ENCODE results near the gene GPHN.

- TF ChIP-seq CEBPB (IDR thresholded peaks at IDR 0.05; ENCODE audit: borderline replicate concordance in 1 of 2, low read depth in 2 of 2, low read length in 2 of 2): no peak
- no peak for TF ChIP-seq RFX5 (IDR thresholded peaks at IDR 0.05; ENCODE audit: low read depth, low read length)
- no peak for TF ChIP-seq MLLT1 (IDR thresholded peaks at IDR 0.05)
- no peak for TF ChIP-seq NFYB (IDR thresholded peaks at IDR 0.05; ENCODE audit: insufficient read depth, low read depth, low read length)
- TF ChIP-seq CTCF (IDR thresholded peaks at IDR 0.05 in 2 of 3, conservative IDR thresholded peaks at IDR 0.05 in 1 of 3; ENCODE audit: control insufficient read depth in 2 of 3, extremely low read depth in 1 of 3, insufficient read depth in 1 of 3, low read depth in 3 of 3, low read length in 3 of 3): no peak
- TF ChIP-seq ZBTB40 (IDR thresholded peaks at IDR 0.05; ENCODE audit: borderline replicate concordance): no peak
- no peak for TF ChIP-seq RB1 (IDR thresholded peaks at IDR 0.05; ENCODE audit: borderline replicate concordance)
- no peak for TF ChIP-seq CBX5 (IDR thresholded peaks at IDR 0.05; ENCODE audit: low read depth)
- TF ChIP-seq MYC (IDR thresholded peaks at IDR 0.05; ENCODE audit: insufficient read depth, insufficient read length, insufficient replicate concordance, low read length, severe bottlenecking): no peak
- TF ChIP-seq SMAD1 (IDR thresholded peaks at IDR 0.05; ENCODE audit: low read depth, partially characterized antibody): no peak
- TF ChIP-seq SP1 (IDR thresholded peaks at IDR 0.05; ENCODE audit: low read depth, low read length): no peak
Observed at GRCh38 chr14:66833816-66834215, 325.9 kb downstream of the GPHN start.
